Measurements from ENCODE around the gene IL17B.

- TF ChIP-seq CTCF (IDR thresholded peaks at IDR 0.05; ENCODE audit: extremely low read depth in 1 of 2, insufficient read depth in 1 of 2, low read depth in 1 of 2, low read length in 2 of 2) (no peak), POLR2A (IDR thresholded peaks at IDR 0.05; ENCODE audit: low read depth, low read length) (no peak), POLR2AphosphoS5 (IDR thresholded peaks at IDR 0.05; ENCODE audit: insufficient read depth, low read depth, low read length) (no peak), JUN (IDR thresholded peaks at IDR 0.05; ENCODE audit: borderline replicate concordance, insufficient read depth, insufficient read length, low read depth) (no peak)
- TF ChIP-seq, protein P1, sequence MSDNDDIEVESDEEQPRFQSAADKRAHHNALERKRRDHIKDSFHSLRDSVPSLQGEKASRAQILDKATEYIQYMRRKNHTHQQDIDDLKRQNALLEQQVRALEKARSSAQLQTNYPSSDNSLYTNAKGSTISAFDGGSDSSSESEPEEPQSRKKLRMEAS (IDR thresholded peaks at IDR 0.05; ENCODE audit: insufficient read depth, insufficient read length), result no peak
These were observed 804 bp upstream of the IL17B start for GRCh38 chr5:149379818-149380374.

All from endothelial cell of umbilical vein (primary cell).